CD4-positive, alpha-beta T cell treated with Interleukin-1 beta for 1 hour (primary cell): Measurements from ENCODE around the gene KLF13.

ENCODE experiments used
- DNase-seq, 2 donors: peaks; one replicate each; pipeline ENCODE4 v3.0.0-alpha.2; 2020 to 2022

The KLF13 gene

DNA sequence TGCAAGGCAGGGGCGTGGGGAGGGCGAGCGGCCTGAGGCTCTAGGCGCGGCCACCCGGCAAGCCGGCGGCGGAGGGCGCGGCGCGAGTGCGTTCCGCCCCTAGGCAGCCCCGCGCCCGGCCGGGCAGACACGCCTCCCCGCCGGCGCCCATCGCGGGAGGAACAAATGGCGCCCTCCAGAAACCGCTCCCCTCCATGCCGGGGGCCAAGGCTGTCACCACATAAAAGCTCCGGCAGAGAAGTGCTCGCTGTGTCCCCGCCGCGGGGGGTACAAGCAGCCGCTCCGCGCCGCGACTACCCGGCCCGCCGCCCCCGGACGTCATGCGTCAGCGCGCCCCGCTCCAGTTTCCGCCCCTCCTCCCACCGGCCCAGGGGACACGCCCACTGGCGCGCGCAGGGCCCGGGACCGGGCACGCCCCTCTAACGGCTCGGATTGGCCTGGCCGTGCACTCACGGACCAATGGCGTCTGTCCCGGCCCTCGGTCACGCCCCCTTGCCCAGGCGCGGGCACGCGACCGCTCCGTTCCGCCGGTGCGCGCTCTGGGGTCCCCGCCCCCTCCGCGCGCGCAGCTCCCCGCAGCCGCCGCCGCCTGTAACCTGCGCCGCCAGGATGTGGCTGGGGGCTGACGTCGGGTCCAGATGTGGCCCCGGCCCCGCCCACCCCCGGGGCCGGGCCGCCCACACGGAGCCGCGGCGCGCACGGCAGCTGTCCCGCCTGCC lies at the start of gene KLF13:
Gene KLF13 (plus strand): TSS at position 680 of the 719 bp plus-strand sequence. CDS start 378 bp downstream, outside the sequence.
- DNase-seq = peak; percentile 99 to 100

DNA sequence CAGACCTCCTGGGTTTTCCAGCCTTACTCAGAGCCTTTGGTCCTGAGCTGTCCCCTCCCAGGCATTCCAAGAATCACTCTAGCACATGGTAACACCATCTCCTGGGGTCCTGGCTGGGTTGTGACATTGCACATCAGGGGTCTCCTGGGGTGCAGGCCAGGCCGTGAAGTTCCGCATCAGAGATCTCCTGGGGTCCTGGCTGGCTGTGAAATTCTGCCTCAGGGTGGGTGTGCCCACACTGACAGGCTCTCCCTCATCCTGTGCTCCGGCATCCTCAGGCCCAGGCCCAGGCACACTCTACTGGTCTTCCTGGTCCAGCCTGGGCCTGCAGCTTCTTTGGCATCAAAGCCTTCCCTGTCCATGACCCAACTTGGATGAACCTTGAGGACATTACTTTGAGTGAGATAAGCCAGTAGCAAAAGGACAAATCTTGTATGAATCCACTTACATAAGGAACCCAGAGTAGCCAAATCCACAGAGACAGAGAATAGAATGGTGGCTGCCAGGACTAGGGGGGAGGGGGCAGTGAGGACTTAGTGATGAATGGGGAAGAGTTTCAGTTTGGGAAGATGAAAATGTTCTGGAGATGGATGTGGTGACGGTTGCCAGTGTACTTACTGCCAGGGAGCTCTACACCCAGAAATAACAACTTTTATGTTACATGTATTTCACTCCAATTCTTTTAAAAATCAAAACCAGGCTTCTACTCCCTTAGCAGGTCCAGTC lies 49.1 kb upstream of the KLF13 start:
- DNase-seq = no peak

DNA sequence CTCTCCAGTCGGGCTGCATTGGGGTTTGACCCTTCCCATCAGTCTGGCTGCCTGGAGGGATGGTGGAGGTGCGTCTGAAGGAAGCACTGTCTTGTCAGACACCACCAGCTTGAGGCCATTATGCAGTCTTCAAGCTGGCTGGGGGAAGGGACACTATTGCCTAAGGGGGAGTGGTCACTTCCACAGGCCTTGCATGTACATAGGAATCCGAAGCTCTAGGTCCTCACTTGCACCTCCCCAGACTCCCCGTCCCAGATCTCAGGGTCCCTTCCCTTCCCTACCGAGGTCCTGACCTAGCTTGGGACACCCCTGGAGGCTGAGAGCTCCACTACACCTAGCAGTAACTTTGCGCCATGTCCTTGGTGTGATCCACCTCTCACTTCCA lies 48.6 kb upstream of the KLF13 start:
- DNase-seq = no peak

GRCh38 chr15:31278544-31279220 lies 48.0 kb upstream of the KLF13 start:
- DNase-seq = no peak

GRCh38 chr15:31279221-31280045 lies 47.2 kb upstream of the KLF13 start:
- DNase-seq = no peak

DNA sequence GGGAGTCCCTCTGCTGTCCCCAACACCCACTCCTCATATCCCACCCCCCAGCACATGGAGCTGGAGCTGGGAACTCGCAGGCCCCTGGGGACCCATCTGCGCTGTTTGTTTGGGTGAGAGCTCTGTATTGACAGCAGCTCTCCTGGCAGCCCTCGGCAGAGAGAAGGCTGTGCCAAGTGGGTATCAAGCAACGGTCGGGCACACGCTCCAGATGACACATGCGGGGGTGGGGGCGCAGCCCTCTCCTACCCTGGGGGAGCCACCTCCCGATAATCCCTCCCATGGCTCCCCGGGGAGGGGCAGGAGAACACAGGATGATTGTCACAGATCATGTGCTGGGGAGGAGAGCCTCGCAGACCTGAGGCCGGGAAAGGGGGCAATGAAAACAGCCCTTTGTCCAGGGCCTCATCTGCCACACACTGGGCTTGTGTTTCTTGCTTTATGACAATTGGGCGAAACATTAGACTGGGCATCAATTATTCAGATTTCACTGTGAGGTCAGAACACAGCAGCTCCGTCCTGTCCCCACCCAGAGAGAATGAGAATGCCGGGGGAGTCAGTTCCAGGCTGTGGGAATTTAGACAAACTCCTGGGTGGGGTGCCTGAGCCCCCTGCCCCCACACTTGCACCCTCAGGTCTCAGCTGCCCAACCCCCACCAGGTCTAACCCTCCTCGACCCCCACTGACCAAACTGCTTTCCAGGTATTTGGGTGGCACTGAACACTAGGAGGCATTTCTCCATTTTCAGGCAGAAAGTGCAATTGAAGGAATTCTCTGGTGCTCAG lies 46.4 kb upstream of the KLF13 start:
- DNase-seq = no peak

- no peak for DNase-seq
Observed at GRCh38 chr15:31280831-31281216, 45.8 kb upstream of the KLF13 start.

GRCh38 chr15:31283043-31283442 lies 43.6 kb upstream of the KLF13 start:
- DNase-seq = no peak

- no peak for DNase-seq
Observed at GRCh38 chr15:31285772-31286261, 40.8 kb upstream of the KLF13 start.

DNA sequence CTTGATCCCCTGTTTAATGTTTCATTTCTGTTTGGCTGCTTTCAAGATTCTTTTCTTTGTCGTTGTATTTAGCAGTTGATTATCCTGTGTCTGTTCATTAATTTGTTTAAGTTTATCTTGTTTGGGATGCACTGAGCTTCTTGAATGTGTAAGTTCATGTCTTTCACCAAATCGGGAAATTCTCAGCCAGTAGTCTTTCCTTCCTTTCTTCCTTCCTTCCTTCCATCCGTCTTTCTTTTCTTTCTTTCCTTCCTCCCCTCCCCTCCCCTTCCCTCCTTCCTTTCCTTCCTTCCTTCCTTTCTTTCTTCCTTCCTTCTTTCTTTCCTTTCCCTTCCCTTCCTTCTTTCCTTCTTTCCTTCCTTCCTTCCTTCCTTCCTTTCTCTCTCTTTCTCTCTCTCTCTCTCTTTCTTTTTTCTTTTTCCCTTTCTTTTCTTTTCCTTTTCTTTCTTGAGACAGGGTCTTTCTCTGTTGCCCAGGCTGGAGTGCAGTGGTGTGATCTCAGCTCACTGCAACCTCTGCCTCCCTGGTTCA lies 35.5 kb upstream of the KLF13 start:
- DNase-seq = no peak

GRCh38 chr15:31292391-31293015 lies 34.1 kb upstream of the KLF13 start:
- no peak for DNase-seq

GRCh38 chr15:31293655-31294054 lies 33.0 kb upstream of the KLF13 start:
- no peak for DNase-seq

GRCh38 chr15:31294067-31294466 lies 32.6 kb upstream of the KLF13 start:
- DNase-seq = no peak

DNA sequence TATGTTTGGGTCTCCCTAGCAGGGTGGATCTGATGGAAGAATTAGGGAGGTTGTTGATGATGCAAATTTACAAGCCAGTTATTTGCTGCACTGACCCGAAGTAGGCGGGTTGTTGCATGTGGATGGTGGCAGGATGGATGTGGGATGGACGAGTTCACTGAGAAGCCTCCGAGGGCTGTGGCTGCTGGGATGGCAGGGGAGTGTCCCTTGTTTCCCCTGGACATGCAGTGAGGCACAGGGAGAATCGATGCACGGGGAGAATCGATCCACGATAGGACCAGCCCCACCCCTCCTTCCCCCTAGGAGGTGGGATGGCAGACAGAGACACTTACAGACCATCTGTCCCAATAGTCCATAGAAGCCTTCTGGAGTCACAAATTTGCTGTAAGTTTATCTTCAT lies 31.0 kb upstream of the KLF13 start:
- no peak for DNase-seq

- no peak for DNase-seq
Observed at GRCh38 chr15:31296219-31296645, 30.4 kb upstream of the KLF13 start.

DNA sequence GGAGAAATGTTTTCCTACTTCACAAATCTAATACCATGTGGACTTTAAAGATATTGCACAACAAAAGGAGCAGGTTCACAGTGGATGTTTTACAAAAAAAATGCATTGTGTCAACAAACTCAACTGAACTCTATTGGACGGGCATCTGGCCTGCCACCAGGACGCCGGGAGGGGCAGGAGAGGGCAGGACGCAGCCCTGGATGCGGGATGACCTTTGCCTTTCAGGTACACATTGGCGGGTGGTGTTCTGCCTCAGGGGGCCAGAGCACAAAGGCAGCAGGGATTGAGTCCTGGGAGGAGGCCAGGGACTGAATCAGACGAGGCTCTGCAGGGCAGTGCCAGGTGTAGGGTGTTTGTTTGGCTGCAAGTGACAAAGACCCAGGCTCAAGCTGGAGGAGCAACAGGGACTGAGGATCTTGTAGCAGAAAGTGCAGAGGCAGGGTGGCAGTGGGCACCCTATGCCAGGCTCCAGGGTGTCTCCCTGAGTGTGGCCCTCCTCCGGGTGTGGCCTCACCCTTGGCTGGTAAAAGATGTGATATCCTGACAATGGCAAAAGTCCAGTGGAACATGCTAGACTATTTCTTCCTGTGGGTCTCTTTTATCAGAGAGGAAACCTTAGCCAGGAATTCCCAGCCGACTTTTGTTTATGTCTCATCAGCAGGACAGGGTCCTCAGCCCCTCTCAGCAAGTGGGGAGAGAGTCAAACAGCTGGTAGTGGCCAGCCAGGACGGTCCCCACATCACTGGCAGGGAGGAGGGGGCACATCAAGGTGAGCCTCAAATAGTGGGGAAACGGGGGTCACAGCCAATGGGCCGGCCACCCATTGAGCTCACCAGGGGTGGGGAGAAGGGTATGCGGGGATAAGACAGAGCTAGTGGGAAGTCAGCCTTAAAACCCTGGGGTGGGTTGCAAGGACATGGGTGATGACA lies 29.7 kb upstream of the KLF13 start:
- DNase-seq = no peak

- DNase-seq = no peak
Observed at GRCh38 chr15:31297575-31298456, 28.8 kb upstream of the KLF13 start.

DNA sequence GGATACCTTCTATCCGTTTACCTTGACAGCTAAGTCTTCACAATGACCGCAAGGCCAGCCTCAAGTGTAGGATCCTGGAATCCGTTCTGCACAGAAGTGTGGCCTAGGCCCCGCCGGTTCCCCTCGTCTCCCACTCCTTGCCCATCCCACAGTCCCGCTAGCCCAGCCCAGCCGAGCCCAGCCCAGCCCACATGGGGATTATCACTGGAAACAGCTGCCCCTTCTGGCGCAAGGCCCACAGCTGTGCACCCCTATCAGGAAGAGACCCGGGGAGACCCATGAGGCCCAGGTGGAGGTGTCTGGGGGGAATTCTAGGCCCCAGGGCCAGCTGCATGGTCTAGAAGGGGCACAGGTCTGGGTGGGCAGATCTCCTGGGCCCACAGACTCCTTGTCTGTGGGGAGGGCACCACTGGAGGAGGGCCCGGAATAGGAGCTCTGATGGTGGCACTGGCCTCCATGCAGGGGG lies 27.9 kb upstream of the KLF13 start:
- DNase-seq = no peak

DNA sequence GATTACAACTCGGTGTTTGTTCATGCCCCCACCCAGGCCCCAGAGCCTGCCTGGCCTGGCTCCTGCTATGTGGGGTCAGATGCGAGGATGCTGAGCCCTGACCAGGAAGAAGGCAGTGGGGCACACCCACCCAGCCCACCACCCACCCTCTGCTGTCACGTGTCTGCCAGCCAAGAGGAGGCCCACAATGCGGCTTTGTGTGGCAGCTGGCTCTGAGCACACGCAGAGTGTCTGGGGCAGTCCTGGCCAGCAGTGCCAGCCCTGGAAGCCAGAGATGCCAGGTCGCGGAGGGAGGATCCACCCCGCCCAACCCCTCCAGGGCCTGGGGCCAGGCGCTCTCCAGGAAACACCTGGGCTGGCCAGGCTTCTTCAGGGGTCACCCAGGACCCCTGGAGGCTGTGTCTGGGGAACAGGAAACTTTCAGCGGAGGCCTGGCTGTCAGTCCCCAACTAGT lies 26.4 kb upstream of the KLF13 start:
- no peak for DNase-seq
